ENCODE measurements around the gene HEXIM2. TPM values are rescaled to one million over a fixed set of nuclear protein-coding genes. Genes with fewer than 3 reads are reported as not detected.

The HEXIM2 gene
- total and polyA plus RNA-seq, 2 of the 13 experiments (the other 11 are each of a cell fraction or from before 2014, with no cell fraction given): 27.1 to 32.4 TPM

DNA sequence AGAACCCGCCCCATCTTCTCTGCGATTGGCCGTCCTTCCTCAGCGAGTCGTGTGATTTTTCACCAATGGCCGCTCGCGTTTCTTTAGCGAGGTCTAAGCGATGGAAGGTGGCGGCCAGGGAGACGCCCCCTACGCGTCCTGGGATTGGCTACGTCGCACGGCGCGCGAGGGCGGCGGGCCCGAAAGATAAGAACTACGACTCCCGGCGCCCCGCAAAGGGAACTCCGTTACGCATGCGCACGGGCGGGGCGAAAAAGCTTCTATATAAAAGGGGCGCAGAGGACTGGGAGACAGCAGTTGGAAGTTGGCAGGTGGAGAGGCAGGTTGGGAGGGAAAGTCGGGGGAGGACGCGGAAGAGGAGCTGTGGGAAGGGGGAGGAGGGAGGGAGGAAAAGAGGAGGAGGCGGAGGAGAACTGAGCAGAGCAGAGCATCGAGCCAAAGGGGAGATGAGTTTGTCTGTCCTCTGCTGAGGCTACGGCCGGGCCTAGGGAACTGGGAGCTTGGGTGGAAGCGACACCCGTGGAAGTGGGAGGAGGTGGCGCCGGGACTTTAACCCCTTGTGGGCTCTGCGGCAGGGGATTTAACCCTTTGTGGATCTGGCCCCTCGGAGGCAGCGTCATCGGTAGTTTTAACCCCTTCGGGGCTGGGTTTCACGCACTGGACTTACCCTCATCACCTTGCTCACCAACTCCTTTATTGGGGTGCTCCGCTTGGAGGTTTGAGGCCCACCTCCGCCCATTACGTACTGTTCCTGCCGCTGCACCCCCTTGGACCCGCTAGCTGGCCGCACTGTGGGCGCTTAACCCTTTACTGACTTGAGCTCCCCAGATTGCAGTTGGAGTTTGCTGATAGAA, 13.3 kb upstream of the HEXIM2 start, which contains the start of gene HEXIM1 (continued):
- TF ChIP-seq MEIS1 (CRISPR knock-in tag; IDR thresholded peaks at IDR 0.05; ENCODE audit: borderline replicate concordance): peak; percentile 56; the same call in 1 of the 2 replicates
- peak; percentile 64; the same call in 1 of the 2 replicates for TF ChIP-seq MAX (IDR thresholded peaks at IDR 0.05)
- TF ChIP-seq ZNF660 (CRISPR knock-in tag; IDR thresholded peaks at IDR 0.05; ENCODE audit: borderline replicate concordance, low read depth): no peak
- 0 out of 2 replicates have a peak, but pooled peaks have one; percentile 67 for TF ChIP-seq STAT5B (CRISPR knock-in tag; IDR thresholded peaks at IDR 0.05)
- 0 out of 2 replicates have a peak, but pooled peaks have one; percentile 71 for TF ChIP-seq DDIT3 (CRISPR knock-in tag; IDR thresholded peaks at IDR 0.05)
- 0 out of 2 replicates have a peak, but pooled peaks have one; percentile 66 for TF ChIP-seq ZNF30 (CRISPR knock-in tag; IDR thresholded peaks at IDR 0.05)
- 0 out of 2 replicates have a peak, but pooled peaks have one; percentile 6 for TF ChIP-seq USF2 (IDR thresholded peaks at IDR 0.05; ENCODE audit: low read depth, low read length)
- peak; percentile 3; the same call in 1 of the 2 replicates for TF ChIP-seq USF2 (CRISPR knock-in tag; IDR thresholded peaks at IDR 0.05; ENCODE audit: borderline replicate concordance)
- TF ChIP-seq ZNF616 (CRISPR knock-in tag; IDR thresholded peaks at IDR 0.05; ENCODE audit: low read depth): no peak
- TF ChIP-seq, protein P1, sequence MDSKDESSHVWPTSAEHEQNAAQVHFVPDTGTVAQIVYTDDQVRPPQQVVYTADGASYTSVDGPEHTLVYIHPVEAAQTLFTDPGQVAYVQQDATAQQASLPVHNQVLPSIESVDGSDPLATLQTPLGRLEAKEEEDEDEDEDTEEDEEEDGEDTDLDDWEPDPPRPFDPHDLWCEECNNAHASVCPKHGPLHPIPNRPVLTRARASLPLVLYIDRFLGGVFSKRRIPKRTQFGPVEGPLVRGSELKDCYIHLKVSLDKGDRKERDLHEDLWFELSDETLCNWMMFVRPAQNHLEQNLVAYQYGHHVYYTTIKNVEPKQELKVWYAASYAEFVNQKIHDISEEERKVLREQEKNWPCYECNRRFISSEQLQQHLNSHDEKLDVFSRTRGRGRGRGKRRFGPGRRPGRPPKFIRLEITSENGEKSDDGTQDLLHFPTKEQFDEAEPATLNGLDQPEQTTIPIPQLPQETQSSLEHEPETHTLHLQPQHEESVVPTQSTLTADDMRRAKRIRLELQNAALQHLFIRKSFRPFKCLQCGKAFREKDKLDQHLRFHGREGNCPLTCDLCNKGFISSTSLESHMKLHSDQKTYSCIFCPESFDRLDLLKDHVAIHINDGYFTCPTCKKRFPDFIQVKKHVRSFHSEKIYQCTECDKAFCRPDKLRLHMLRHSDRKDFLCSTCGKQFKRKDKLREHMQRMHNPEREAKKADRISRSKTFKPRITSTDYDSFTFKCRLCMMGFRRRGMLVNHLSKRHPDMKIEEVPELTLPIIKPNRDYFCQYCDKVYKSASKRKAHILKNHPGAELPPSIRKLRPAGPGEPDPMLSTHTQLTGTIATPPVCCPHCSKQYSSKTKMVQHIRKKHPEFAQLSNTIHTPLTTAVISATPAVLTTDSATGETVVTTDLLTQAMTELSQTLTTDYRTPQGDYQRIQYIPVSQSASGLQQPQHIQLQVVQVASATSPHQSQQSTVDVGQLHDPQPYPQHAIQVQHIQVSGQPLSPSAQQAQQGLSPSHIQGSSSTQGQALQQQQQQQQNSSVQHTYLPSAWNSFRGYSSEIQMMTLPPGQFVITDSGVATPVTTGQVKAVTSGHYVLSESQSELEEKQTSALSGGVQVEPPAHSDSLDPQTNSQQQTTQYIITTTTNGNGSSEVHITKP (CRISPR knock-in tag; IDR thresholded peaks at IDR 0.05; ENCODE audit: low read depth): peak; percentile 96
- TF ChIP-seq GATAD1 (CRISPR knock-in tag; IDR thresholded peaks at IDR 0.05): peak; percentile 54; the same call in 1 of the 2 replicates
- no peak for TF ChIP-seq REL (CRISPR knock-in tag; conservative IDR thresholded peaks at IDR 0.05)
- TF ChIP-seq KAT8 (CRISPR knock-in tag; IDR thresholded peaks at IDR 0.05): peak; percentile 75
- TF ChIP-seq ZNF513 (CRISPR knock-in tag; conservative IDR thresholded peaks at IDR 0.05): no peak
- peak; percentile 90 for TF ChIP-seq TGIF2 (CRISPR knock-in tag; IDR thresholded peaks at IDR 0.05)
- TF ChIP-seq ZSCAN25 (CRISPR knock-in tag; IDR thresholded peaks at IDR 0.05): peak; percentile 84; the same call in 1 of the 2 replicates
- TF ChIP-seq EZH2 (conservative IDR thresholded peaks at IDR 0.05; ENCODE audit: low read depth, low read length): no peak
- peak; percentile 88 for TF ChIP-seq ZNF253 (CRISPR knock-in tag; IDR thresholded peaks at IDR 0.05; ENCODE audit: borderline replicate concordance)
